ENCODE results near the gene MTG2.

DNA sequence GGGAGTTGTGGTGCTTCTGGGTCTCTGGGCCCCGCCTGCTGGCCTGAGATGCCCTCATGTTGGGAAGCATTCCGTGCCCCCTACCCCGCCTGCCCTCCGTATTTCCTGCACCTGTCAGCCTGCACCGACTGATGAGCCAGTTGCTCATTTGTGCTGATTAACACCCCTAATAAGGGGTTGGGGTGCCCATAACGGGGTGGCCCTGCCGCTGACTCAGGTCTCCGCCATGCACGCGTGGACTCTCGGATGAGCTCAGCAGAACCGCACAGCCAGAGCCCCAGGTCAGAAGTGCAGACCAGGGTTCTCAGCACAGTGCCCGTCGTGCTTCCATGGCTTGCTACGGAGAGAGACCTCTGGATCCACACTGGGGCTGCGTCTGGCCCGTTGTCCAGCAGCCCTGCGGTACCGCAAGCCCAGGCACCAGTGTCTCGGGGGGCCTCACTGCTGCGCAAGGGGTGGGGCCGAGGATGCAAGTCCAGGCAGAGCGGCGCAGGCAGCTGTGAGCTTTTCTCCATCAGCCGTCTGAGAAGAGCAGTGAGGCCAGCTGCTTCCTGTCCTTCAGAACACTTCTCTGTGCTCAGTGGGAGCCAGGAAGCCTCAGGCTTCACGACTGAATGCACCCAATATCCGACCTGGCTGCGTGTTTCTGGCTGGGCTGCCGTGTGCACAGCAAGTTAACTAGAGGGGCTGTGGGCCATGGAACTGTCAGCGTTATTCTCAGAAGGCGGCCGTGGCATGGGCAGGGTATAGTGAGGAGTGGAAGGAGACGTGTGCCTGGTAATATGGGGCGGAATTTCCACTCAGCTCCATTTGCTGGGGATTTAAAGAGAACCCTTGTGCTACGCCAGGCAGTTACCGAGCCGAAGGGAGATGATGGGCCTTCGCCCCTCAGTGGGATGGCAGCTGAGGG is 18.6 kb downstream of the MTG2 start:
- TF ChIP-seq, protein P1, sequence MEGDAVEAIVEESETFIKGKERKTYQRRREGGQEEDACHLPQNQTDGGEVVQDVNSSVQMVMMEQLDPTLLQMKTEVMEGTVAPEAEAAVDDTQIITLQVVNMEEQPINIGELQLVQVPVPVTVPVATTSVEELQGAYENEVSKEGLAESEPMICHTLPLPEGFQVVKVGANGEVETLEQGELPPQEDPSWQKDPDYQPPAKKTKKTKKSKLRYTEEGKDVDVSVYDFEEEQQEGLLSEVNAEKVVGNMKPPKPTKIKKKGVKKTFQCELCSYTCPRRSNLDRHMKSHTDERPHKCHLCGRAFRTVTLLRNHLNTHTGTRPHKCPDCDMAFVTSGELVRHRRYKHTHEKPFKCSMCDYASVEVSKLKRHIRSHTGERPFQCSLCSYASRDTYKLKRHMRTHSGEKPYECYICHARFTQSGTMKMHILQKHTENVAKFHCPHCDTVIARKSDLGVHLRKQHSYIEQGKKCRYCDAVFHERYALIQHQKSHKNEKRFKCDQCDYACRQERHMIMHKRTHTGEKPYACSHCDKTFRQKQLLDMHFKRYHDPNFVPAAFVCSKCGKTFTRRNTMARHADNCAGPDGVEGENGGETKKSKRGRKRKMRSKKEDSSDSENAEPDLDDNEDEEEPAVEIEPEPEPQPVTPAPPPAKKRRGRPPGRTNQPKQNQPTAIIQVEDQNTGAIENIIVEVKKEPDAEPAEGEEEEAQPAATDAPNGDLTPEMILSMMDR (IDR thresholded peaks at IDR 0.05; ENCODE audit: low read depth, low read length), result no peak
- TF ChIP-seq MAX (IDR thresholded peaks at IDR 0.05; ENCODE audit: low read depth, low read length) (no peak), POLR2A (IDR thresholded peaks at IDR 0.05; ENCODE audit: extremely low read depth, insufficient read length) (no peak), MYC (IDR thresholded peaks at IDR 0.05; ENCODE audit: low read depth, low read length) (no peak)

All from NB4 (cell line).